SH-SY5Y (cell line): Measurements from ENCODE around the gene PPA2.

Source experiments
- GATA2 ChIP-seq: IDR thresholded peaks from 2 replicates; pipeline ENCODE4 v1.6.1; 2011; ENCODE audit warnings: mild to moderate bottlenecking, low read depth, low read length
- GATA3 ChIP-seq: IDR thresholded peaks from 2 replicates; pipeline ENCODE4 v1.6.1; 2011; ENCODE audit warnings: low read depth, mild to moderate bottlenecking, low read length, moderate library complexity

The PPA2 gene

DNA sequence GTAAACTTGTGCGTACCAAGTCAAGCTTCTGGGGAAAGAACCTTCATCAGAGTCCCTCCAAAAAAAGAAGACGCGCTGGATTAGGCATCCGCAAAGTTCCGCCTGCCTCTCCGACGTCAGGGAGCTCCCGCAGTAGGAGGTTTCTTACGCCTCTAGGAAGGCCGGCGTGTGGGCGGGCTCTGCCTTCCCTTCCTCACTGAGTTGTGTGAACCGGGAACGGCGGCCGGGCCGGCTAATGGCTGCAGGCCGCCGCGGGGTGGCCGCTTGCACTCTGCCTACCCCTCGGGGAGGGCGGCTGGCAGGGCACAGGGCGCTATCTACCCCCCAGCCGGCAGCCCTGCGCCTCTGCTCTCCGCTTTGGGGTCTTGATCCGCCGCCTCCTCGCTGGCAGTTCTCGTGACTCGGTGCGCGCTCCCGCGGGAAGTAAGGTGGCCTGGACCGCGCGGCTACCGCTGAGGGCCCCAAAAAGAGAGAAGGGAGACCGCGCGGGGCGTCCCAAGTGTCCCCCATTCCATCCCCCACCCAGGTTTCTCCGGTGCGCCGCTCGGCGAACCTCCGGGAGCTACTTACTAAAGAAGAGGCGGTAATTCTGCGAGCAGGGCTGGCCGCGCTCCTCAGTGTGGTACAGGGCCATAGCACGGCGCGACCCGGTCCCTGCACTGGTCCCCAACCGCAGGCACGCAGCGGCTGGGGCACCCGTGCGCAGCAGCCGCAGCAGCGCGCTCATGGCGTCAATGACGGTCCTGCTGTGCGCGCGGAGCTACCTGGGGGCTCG is at the start of gene PPA2:
Gene PPA2, minus strand, starts transcription at position 739 of the 775 bp plus-strand sequence. Its CDS starts 12 bp downstream, at position 727.
- TF ChIP-seq GATA2 = no peak
- no peak for TF ChIP-seq GATA3

DNA sequence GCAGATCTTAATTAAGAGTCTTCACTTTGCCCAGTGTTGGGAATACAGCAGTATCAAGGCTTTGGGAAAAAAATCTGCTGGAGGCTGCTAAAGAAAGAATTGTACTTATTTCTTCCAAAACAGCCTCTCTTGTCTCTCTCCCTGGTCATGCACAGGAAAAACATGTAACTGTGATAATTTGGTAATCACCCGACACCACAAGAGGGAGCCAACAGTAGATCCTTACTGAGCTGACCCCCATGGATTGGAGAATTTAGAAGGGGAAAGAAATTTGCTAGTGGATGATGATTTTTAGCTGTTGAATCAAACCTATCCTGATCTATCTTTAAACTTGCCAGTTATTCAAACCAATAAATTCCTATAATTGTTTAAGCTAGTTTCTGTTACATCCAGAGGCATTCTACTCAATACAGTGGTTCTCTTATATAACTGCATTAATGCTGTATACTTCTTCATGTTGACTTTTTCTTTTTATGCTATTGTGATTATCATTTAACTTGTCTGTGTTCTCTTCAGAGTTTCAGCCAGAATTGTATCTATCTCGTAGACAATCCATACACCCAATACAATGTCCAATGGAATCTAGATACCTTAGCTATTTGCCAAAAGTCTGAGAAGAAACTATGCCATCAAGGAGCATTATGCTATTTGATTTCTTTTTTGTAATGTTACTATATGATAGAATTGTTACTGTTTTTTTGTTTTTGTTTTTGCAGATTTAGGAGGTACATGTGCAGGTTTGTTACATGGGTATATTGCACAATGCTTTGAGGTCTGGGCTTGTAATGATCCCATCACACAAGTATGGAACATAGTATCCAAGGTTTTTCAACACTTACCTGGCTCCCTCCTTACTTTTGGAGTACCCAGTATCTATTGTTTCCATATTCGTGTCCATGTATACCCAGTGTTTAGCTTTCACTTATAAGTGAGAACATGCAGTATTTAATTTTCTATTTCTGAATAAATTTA is 47.2 kb upstream of the PPA2 start:
- TF ChIP-seq GATA2 = no peak

DNA sequence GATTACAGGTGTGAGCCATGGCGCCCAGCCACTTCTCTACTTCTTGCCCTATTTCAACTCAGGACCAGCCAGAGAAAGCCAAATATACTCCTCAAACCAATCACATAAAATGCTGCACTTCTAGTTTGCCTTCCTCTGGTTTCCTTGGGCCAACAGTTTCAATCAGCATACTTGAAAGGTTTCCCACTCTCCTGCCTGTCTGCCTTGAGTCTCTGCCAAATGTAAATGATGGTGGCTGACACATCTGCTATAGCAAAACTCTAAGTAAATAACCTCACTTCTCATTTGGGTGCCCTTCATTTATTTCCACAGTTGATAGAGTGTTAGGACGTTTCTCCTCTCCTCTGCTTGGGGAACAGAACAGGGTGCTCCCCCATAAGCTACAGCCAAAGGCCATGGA is 36.4 kb upstream of the PPA2 start:
- TF ChIP-seq GATA3 (no peak), GATA2 (no peak)

DNA sequence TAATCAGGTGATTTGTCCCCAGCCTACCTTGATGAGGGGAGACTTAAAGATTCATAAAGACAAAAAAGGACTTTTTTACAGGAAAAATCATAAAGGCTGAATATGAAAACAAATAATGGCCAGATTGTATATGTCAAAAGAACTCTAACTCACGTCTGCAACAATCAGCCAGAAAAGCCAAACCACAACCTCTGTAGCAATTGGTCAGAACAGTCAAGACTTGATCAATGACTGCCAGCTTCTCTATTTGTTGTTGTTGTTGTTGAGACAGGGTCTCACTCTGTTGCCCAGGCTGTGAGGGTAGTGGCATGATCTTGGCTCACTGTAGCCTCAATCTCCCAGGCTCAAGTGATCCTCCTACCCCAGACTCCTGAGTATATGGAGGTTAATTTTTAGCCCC is 35.9 kb upstream of the PPA2 start:
- TF ChIP-seq GATA2 (no peak), GATA3 (no peak)

DNA sequence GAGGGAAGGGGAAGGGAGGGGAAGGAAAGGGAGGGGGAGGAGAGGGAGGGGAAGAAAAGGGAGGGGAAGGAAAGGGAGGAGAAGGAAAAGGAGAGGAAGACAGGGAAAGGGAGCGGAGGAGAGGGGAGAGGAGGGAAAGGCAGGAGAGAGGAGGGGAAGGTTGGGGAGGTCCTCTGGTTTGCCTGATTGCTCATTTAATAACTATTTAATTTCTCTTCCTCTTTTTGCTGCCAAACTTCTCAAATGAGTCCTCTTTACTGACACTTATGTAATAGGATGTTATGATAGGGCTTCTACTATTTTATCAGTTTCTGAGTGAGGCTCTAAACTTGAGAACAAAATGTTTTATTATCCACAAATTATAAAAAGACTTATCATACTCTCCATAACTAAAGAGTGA is 35.4 kb upstream of the PPA2 start:
- no peak for TF ChIP-seq GATA3
- no peak for TF ChIP-seq GATA2

DNA sequence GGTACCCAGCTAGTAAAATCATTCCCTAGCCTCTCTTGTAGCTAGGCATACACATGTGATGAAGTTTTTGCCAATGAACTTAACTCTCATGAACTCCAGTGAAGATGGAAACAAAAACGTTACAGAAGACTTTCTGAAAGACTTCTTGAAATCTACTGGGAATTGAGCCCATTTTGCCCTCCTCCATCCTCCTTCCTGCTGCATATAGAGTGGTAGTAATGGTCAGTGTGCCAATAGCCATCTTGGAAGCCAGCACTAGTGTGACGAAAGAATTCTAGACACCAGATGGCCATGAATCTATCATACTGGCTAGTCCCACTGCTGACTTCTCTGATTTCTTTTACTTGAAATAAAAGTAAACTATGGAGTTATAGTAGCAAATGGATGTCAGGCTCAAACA is 30.9 kb upstream of the PPA2 start:
- TF ChIP-seq GATA2 (no peak), GATA3 (no peak)

DNA sequence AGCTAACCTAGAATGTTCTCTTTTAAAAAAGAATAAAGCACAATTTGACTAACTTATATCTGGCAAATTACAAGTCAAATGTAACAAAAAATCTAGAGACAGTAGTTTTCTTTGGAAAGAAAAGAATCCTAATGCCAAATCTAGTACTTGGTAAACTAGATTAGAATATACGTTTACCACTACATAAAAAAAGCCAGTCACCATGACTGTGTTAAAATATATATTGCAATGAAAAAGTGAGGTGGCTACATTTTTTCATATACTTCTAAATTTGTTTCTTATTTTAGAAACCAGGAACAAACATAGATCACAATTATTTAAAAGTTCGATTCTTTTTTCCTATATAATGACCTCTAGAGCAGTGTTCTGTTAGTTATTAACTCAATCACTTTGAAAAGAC is 29.6 kb upstream of the PPA2 start:
- no peak for TF ChIP-seq GATA3
- TF ChIP-seq GATA2 = no peak

DNA sequence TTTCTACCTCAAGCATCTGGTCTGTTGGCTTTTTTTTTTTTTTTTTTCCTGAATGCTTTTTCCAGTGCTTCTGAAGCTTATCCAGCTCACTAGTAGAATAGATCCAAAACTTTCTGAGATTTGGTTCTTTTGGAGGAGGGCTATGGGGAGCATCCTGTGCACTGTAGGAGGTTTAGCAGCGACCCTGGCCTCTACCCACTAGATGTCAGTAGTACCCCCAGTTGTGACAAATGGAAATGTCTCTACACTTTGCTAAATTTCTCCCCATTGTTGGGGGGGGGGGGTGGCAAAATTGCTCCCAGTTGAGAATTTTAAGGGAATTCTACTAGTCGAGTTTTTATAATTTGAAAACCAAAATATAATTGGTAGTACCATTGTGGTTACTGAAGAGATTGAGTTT is 23.0 kb upstream of the PPA2 start:
- TF ChIP-seq GATA2 (no peak), GATA3 (no peak)

DNA sequence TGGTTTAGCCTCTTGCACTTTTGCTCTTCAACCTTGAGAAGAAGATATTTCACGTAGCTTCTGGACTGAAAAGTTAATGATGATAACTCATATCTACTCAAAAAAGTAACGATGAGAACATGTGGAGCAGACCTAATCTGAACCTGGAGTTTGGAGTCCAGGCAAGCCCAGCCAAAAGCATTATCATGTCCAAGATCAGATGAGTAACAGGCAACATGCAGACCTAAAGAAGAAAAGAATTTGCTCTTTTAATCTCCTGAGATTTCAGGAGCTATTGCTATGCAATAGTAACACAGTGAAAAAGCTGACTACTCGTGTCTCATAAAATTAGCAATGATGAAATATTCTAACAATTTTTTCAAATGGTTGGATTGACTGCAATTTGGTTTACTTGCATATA is 21.8 kb upstream of the PPA2 start:
- TF ChIP-seq GATA2 (no peak), GATA3 (no peak)

DNA sequence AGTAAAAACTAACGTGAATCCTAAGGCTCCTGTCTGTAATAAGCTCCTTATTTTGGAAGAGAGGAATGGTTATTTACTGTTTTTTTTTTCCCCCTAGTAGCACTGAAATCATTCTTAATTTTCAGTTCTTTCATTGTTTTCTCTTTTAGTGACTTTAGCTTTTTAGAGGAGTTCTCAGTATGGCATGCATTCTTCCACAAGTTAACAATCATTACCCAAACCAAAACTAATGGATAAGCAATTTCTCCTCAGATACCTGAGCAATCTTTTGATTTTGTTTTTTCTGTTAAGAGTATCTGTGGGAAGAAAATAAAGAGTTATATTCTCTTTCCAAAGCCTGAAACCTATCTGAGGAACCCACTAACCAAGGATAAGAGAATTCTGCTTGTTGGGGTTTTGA is 16.7 kb upstream of the PPA2 start:
- no peak for TF ChIP-seq GATA3
- no peak for TF ChIP-seq GATA2

DNA sequence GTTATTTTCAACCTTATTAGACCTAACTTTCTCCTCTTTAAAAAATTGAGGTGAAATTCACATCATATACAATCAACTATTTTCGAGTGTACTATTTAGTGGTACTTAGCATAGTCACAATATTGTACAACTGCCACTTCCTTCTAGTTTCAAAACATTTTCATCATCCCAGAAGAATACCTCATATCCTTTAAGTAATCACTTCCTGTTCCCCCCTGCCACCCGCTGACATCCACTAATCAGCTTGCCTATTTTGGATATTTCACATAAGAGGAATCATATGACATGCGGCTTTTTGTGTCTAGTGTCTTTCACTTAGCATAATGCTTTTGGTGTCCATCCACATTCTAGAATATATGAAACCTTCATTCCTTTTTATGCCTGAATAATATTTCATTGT is 10.0 kb upstream of the PPA2 start:
- TF ChIP-seq GATA2 = no peak
- no peak for TF ChIP-seq GATA3

DNA sequence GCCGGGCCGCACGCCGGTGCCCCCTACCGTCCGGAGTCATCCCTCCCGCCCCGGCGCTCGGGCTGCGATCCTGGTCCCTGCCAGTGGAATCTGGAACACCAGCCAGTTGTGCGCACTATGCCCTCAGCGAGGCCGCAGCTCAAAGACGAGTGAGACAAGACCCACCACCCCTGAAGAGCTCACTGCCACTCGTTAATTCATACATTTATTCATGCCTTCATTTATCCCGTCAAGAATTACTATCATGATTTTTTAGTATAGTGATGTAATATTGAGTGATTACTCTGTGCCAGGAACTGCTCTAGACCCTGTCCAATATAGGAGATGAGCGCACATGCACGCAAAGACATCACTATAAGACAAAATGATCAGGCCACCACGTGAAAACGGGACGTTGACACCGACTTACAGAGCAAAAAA is 247 bp upstream of the PPA2 start:
- TF ChIP-seq GATA3 = no peak
- TF ChIP-seq GATA2 = no peak

DNA sequence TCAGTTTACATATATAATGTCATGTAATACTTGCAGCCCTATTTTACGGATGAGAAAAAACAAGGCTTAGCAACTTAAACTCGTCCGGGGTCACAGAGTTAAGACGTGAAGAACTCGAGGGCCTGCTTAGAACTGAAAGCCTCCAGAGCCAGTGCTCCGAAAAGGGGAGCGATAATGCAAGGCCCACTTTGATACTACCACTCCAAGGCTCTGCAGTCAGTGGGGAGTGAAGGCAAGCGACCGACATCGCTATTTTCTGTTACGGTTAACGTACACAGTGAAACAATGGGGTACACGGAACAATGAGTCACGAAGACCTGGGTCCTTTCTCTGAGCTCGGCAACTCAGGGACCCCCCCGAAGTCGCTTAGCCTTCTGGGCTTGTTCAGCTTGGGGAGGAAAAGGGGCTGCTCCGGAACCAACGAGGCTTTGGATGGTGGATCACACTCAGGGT is 965 bp downstream of the PPA2 start:
- no peak for TF ChIP-seq GATA3
- TF ChIP-seq GATA2 = no peak

DNA sequence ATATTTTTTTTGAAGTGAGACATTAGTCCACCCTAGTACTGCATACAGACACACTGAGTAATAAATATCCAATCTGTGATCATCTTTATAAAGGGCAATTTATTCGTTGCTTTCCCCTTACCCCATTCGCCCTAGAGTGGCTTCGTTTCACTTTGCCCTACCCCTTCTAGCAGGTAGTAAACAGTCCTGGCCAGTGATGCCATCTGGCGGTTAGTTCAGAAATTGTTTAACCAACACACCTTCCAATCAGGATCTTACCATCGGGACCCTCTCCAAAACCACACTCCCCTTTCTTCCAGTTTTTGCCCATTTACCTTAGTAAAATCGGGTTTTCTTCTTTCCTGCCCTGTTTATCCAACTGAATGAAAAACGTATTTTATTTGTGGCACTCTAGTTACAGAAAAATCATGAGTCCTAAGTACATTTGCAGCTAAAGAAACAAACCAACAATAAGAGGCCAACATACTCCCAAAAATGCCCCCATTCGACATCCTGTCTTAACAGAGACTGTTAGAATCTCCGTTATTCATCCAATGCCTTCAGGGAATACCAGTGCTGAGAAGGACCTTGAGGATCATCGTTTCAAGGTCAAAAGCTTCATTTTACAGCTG is 2.2 kb downstream of the PPA2 start:
- TF ChIP-seq GATA3 = no peak
- TF ChIP-seq GATA2 = no peak

DNA sequence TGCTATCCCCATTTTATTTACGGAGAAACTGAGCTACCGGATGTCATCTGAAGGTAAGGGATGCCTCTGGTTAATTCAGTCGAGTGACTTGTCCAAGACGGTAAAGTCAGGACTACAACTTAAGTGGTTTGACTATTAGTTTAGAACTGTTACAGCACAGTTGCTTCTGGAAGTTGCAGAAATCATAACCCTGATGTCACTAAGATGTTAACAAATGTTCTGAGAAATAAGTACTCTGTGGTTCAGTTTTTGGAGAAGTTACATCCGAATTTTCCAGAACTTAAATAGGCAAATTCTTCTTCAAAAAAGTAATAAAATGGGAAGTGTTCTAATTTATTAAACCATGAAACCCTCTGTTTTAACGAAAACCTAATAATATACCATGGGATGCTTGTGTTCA is 3.1 kb downstream of the PPA2 start:
- TF ChIP-seq GATA2 = no peak
- no peak for TF ChIP-seq GATA3
